WERI-Rb-1 (cell line): ENCODE results near the gene SOST.

Experiments used
- DNase-seq: peaks from one replicate; pipeline ENCODE4 v3.0.0-alpha.2; 2020
- H3K27ac ChIP-seq: fragments of 250-450 bp; sonication (Bioruptor Pico); 2 replicates; pipeline ENCODE4 v1.5.1; 2020; ENCODE audit warnings: mild to moderate bottlenecking, moderate library complexity
- H3K27me3 ChIP-seq: fragments of 250-450 bp; sonication (Bioruptor Pico); 2 replicates; pipeline ENCODE4 v1.5.1; 2021; ENCODE audit warnings: mild to moderate bottlenecking, low read depth, moderate library complexity; ENCODE audit not compliant: insufficient read depth, severe bottlenecking
- H3K36me3 ChIP-seq: fragments of 250-450 bp; sonication (Bioruptor Pico); 2 replicates; pipeline ENCODE4 v1.5.1; 2020; ENCODE audit warnings: mild to moderate bottlenecking, moderate library complexity
- H3K4me3 ChIP-seq: 2 replicates; pipeline ENCODE4 v1.5.1; 2011; ENCODE audit warnings: low read depth, mild to moderate bottlenecking, control low read depth, low read length
- H3K9me3 ChIP-seq: fragments of 250-450 bp; sonication (Bioruptor Pico); 2 replicates; pipeline ENCODE4 v1.5.1; 2021; ENCODE audit warnings: mild to moderate bottlenecking, moderate library complexity; ENCODE audit not compliant: severe bottlenecking
- CTCF ChIP-seq: IDR thresholded peaks from 2 replicates; pipeline ENCODE4 v1.5.1; 2011; ENCODE audit warnings: low read depth, mild to moderate bottlenecking, control low read depth, inconsistent platforms, low read length

SOST gene

GRCh38 chr17:43722870-43723665 lies 35.5 kb downstream of the SOST start:
- no peaks in the 10 kb centered on the region for H3K36me3 ChIP-seq
- peak; percentile 48 for DNase-seq
- H3K27ac ChIP-seq: no peak overlapping the region
- TF ChIP-seq CTCF: no peak
- no peaks in the 10 kb centered on the region for H3K27me3 ChIP-seq
- peaks cover 3% of the 10 kb centered on the region for H3K9me3 ChIP-seq
- no peak overlapping the region for H3K4me3 ChIP-seq

- H3K9me3 ChIP-seq: peaks cover 3% of the 10 kb centered on the region
- H3K36me3 ChIP-seq: no peaks in the 10 kb centered on the region
- no peak for DNase-seq
- H3K4me3 ChIP-seq: no peak overlapping the region
- H3K27me3 ChIP-seq: no peaks in the 10 kb centered on the region
- H3K27ac ChIP-seq: no peak overlapping the region
- no peak for TF ChIP-seq CTCF
Observed at GRCh38 chr17:43722269-43722619, 36.3 kb downstream of the SOST start.

- H3K27ac ChIP-seq: no peak overlapping the region
- peaks cover 3% of the 10 kb centered on the region for H3K9me3 ChIP-seq
- H3K4me3 ChIP-seq: no peak overlapping the region
- no peaks in the 10 kb centered on the region for H3K36me3 ChIP-seq
- no peak for DNase-seq
- H3K27me3 ChIP-seq: no peaks in the 10 kb centered on the region
- TF ChIP-seq CTCF: no peak
Observed at GRCh38 chr17:43721537-43722268, 36.9 kb downstream of the SOST start.

- DNase-seq: peak; percentile 94
- Histone ChIP-seq H3K27ac (peak overlapping the region; percentile 80), H3K36me3 (no peaks in the 10 kb centered on the region), H3K27me3 (no peaks in the 10 kb centered on the region), H3K9me3 (no peaks in the 10 kb centered on the region), H3K4me3 (peak overlapping the region; percentile 64)
- TF ChIP-seq CTCF: no peak
Observed at GRCh38 chr17:43720311-43721060, 38.1 kb downstream of the SOST start.

GRCh38 chr17:43719578-43719977 lies 39.0 kb downstream of the SOST start:
- H3K27ac ChIP-seq: no peak overlapping the region

More at GRCh38 chr17:43719578-43719977, 39.0 kb downstream of the SOST start:
- no peaks in the 10 kb centered on the region for H3K9me3 ChIP-seq
- DNase-seq: no peak
- no peak overlapping the region for H3K4me3 ChIP-seq
- H3K27me3 ChIP-seq: no peaks in the 10 kb centered on the region
- TF ChIP-seq CTCF: no peak
- no peaks in the 10 kb centered on the region for H3K36me3 ChIP-seq
